Endothelial cell (in vitro differentiated cells): ENCODE measurements around the gene DRC1. TPM values are rescaled to one million over a fixed set of nuclear protein-coding genes. Genes with fewer than 3 reads are reported as not detected.

Experiments used
- DNase-seq: peaks from one replicate; pipeline ENCODE4 v3.0.0; 2021; ENCODE audit warnings: low spot score
- H3K27ac Mint-ChIP-seq: one replicate; pipeline ENCODE4 v1.8.0; 2021; ENCODE audit warnings: mixed read lengths, inconsistent platforms; ENCODE audit not compliant: unreplicated experiment
- H3K27me3 Mint-ChIP-seq: one replicate; pipeline ENCODE4 v1.8.0; 2021; ENCODE audit warnings: mild to moderate bottlenecking, moderate library complexity, mixed read lengths, inconsistent platforms; ENCODE audit not compliant: unreplicated experiment
- H3K36me3 Mint-ChIP-seq: one replicate; pipeline ENCODE4 v1.8.0; 2021; ENCODE audit warnings: mild to moderate bottlenecking, low read depth, mixed read lengths, inconsistent platforms; ENCODE audit not compliant: unreplicated experiment
- H3K4me1 Mint-ChIP-seq: one replicate; pipeline ENCODE4 v1.8.0; 2021; ENCODE audit warnings: mild to moderate bottlenecking, mixed read lengths, inconsistent platforms; ENCODE audit not compliant: unreplicated experiment
- H3K4me3 Mint-ChIP-seq: one replicate; pipeline ENCODE4 v1.8.0; 2021; ENCODE audit warnings: mild to moderate bottlenecking, mixed read lengths, inconsistent platforms; ENCODE audit not compliant: unreplicated experiment
- H3K9me3 Mint-ChIP-seq: one replicate; pipeline ENCODE4 v1.8.0; 2021; ENCODE audit warnings: mixed read lengths, inconsistent platforms; ENCODE audit not compliant: unreplicated experiment
- CTCF ChIP-seq: fragments of 200-600 bp; sonication (generic); IDR thresholded peaks from one replicate; pipeline ENCODE4 v1.5.0; 2021; ENCODE audit warnings: antibody characterized with exemption; ENCODE audit not compliant: unreplicated experiment
- total RNA-seq: library from RNA; stranded (reverse); fragmentation: NEBNext Ultra II Directional; extraction: Animal tissue kit (Norgen Biotek cat#: 25700); gene quantifications from one replicate; pipeline ENCODE4 v1.2.1, GENCODE V29; 2021; ENCODE audit not compliant: unreplicated experiment

The DRC1 gene
- total RNA-seq, 1 donor from 2014 or later = 0.36 TPM

DNA sequence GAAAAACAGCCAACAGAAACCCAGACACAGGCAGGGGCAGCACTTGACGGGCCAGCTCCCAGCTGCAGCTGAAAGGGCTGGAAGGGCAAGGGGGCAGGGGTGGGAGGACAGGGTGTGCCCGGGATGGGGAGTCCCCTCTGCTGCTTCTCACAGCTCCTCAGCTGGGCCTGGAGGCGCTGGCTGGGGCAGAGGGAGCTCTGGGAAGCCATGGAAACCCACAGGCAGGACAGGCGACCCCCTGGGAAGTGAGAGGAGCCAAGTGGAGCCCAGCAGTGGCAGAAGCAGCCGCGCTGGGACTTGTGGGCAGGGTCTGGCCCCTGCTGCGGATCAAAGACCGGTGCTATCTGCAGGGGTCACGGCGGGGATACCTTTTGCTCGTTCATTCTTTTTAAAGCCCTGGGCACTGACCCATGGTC is 55.5 kb downstream of the DRC1 start:
- Mint-ChIP-seq H3K36me3 (peaks cover 5% of the 10 kb centered on the region), H3K4me1 (peaks cover 34% of the 10 kb centered on the region), H3K27ac (no peak overlapping the region), H3K4me3 (no peak overlapping the region), H3K9me3 (peaks cover 6% of the 10 kb centered on the region), H3K27me3 (peaks cover 10% of the 10 kb centered on the region)
- TF ChIP-seq CTCF = no peak
- no peak for DNase-seq

DNA sequence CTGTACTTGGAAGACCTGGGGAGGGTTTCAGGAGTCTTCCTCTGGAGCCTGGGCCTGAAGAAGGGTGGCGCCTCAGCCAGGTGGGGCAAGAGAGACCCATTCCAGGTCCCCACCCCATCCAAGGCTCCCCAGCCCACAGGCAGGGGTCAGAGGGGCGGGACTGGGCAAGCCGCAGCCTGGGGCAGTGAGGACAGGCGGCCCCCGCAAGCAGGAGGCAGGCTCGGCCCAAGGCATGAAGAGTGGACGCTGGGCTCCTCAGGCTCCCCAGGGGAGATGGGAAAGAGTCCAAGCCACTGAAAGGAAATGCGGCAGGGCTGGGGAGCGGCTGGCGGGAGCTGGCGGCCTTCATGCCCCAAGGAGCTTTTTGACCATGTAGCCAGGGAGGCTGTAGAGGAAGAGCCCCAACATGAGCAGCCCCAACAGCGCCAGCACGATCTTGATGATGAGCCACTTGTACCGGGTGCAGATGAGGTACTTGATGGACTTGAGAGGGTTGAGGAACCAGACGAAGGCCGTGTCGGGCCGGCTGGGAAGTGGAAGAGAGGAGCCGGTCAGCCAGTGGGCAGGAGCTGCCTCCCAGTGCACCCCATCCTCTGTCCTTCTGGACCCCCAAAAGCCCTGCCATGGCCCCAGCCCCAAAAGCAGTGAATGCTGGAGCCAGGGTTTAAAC is 56.1 kb downstream of the DRC1 start:
- peaks cover 5% of the 10 kb centered on the region for H3K36me3 Mint-ChIP-seq

DNA sequence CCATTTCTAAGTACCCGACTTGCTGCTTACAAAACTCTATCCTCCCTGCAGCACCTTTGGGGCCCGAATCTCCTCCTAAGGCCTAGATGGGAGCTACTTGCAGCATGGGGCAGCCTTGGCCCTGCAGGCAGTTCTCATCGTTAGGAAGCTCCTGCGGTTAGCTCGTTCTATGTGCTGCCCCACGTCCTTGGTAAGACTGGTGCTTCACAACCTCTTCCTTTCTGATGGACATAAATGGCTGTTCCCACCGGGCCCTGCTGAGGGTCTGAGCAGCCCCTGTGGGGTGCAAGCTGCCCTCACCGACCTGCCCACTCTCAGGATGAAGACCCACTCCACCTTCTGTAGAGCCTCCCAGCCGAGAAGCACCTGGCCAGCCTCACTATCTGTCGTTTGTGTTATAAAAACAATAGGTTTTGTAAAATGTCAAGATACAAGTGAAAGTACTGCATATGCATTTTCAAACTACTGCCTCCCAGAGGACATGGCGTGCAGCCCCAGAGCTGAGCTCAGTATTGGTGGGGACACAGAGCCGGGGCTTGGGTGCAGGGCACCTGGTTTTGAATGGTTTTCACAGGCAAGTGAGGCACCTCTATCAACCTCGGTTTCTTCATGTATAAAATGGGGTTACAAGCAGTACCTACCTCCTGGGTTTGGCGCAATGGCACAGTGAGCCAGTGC is 56.8 kb downstream of the DRC1 start:
- H3K27ac Mint-ChIP-seq = no peak overlapping the region
- DNase-seq = no peak
- peaks cover 27% of the 10 kb centered on the region for H3K4me1 Mint-ChIP-seq
- no peak for TF ChIP-seq CTCF
- H3K36me3 Mint-ChIP-seq = peaks cover 5% of the 10 kb centered on the region
- peaks cover 7% of the 10 kb centered on the region for H3K27me3 Mint-ChIP-seq
- H3K4me3 Mint-ChIP-seq = no peak overlapping the region
- peaks cover 6% of the 10 kb centered on the region for H3K9me3 Mint-ChIP-seq

More for the DNA sequence above, 56.1 kb downstream of the DRC1 start:
- Mint-ChIP-seq H3K27me3 (peaks cover 10% of the 10 kb centered on the region), H3K4me3 (no peak overlapping the region), H3K4me1 (peaks cover 34% of the 10 kb centered on the region), H3K27ac (no peak overlapping the region), H3K9me3 (peaks cover 6% of the 10 kb centered on the region)
- no peak for DNase-seq
- no peak for TF ChIP-seq CTCF

DNA sequence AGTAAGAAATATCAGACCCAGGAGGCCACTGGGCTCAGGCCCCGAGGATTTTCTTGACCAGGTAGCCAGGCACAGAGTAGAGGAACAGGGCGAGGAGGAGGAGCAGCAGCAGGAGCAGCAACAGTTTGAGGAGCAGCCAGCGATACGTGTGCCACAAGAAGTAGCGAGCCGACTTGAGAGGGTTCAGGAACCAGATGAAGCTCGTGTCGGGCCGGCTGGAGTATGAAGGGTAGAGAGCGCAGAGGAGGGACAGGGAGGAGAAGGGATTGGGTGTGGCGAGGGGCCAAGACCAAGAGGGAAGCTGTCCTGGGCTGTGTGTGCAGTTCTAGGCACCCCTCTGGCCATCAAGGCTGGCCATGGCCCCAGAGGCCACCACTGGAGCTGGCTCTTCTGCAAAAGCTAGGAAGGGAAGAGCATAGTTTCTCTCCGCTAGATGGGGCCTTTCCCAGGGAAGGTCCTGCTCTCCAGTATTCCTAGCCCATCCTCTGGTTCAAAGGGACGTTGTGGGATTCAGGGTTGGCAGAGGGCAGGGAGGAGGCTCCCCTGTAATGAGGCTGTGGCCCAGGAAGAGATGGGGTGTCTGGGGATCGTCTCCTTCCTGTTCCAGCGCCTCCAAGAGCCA is 58.4 kb downstream of the DRC1 start:
- TF ChIP-seq CTCF = no peak
- no peak overlapping the region for H3K4me3 Mint-ChIP-seq
- no peak overlapping the region for H3K27ac Mint-ChIP-seq

DNA sequence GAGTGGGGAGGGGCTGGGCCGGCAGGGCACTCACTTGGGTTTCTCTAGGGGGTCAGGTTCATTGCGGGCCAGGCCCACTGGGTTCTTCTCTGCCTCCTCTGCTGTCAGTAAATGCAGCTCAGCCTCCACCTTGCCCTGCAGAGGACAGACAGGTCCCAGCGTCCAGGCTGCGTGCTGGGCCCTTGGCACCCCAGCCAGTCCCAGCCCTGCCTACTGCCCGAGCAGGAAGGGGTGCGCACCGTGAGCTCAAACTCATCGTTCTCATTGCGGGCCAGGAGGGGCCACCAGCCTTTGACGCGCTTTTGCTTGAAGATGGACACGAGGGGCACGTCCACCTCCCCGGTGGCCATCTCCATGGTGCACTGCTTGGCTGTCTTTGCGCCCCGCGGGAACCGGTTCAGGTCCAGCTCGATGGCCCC is 58.9 kb downstream of the DRC1 start:
- no peak for TF ChIP-seq CTCF
- no peak for DNase-seq
- H3K27me3 Mint-ChIP-seq = peaks cover 4% of the 10 kb centered on the region
- H3K36me3 Mint-ChIP-seq = no peaks in the 10 kb centered on the region
- peaks cover 9% of the 10 kb centered on the region for H3K4me1 Mint-ChIP-seq
- no peak overlapping the region for H3K27ac Mint-ChIP-seq
- H3K9me3 Mint-ChIP-seq = no peaks in the 10 kb centered on the region
- H3K4me3 Mint-ChIP-seq = no peak overlapping the region

More for the DNA sequence above, 58.4 kb downstream of the DRC1 start:
- H3K9me3 Mint-ChIP-seq = no peaks in the 10 kb centered on the region
- no peaks in the 10 kb centered on the region for H3K36me3 Mint-ChIP-seq
- DNase-seq = no peak
- H3K4me1 Mint-ChIP-seq = peaks cover 15% of the 10 kb centered on the region
- peaks cover 2% of the 10 kb centered on the region for H3K27me3 Mint-ChIP-seq
